ENCODE data around the gene KCNQ1. TPM values are rescaled to one million over a fixed set of nuclear protein-coding genes. Genes with fewer than 3 reads are reported as not detected.

Gene KCNQ1
- total and polyA plus RNA-seq, 2 donors (not counting 3 experiments of a cell fraction or from before 2014, with no cell fraction given) = 0.07 to 0.09 TPM

DNA sequence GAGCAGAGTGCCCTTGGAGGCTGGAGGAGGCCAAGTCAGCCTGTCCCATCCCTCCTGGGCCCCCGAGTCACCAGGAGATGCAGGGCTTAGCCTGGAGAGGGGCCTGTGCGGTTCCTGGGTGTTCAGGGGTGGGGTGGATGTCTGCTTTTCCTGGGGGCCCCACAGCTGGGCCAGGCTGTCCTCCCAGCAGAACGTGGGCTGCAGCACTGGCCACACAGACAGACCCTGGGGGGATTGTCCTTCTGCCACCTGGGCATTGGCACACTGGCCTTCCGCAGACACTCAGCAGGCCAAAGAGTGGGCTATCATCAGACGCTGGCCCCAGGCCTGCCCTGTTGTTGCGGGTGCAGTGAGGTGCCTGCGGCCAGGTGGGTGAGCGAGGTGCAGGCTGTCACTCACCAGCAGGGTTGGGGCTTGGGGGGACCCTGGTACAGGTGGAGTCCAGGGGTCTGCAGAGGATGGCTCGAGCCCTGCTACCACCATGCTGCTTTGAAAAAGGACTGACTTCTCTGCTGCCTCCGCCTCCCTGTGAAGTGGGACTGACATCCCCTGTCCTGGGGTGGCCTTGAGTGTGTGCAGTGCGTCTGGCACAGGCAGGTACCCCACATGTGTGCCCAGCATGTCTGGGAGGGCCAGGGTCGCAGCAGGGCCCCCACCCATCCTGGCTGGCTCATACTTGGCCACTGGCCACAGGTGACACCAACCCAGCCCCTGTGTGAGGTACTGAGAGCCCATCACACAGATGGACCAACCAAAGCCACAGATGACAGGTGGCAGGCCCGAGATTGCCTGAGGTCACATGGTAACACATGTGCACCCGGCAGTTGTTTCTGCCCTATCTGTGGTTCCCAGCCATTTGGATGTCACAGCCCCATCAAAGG lies 294.0 kb downstream of the KCNQ1 start:
- CTCF ChIA-PET = no interaction called here
- Histone ChIP-seq H3K9me3 (replicated peaks; ENCODE audit: control insufficient read depth, insufficient read depth, low read length) (no peaks in the 10 kb centered on the region), H3K4me3 (replicated peaks in 1 of 3; ENCODE audit: insufficient read depth in 1 of 3, low read depth in 1 of 3, low read length in 3 of 3) (no peak overlapping the region), H3K9me1 (replicated peaks; ENCODE audit: control insufficient read depth, extremely low read depth, insufficient read depth, low read length) (no peaks in the 10 kb centered on the region), H3K9ac (replicated peaks; ENCODE audit: extremely low read depth, insufficient read depth, low read length) (no peak overlapping the region), H3K4me1 (ENCODE audit: control insufficient read depth, extremely low read depth, insufficient read depth, low read length) (no peaks in the 10 kb centered on the region), H3K36me3 (ENCODE audit: control insufficient read depth in 2 of 2, extremely low read depth in 1 of 2, insufficient read depth in 2 of 2, low read length in 2 of 2) (no peaks in the 10 kb centered on the region), H2AFZ (ENCODE audit: low read depth, low read length) (no peak overlapping the region), H3K27ac (ENCODE audit: insufficient read depth, low read depth, low read length) (no peak overlapping the region), H3K4me2 (ENCODE audit: insufficient read depth, low read length) (no peak overlapping the region), H3K27me3 (ENCODE audit: control insufficient read depth in 2 of 2, insufficient read depth in 2 of 2, low read length in 2 of 2) (no peaks in the 10 kb centered on the region), H4K20me1 (replicated peaks; ENCODE audit: control insufficient read depth, extremely low read depth, insufficient read depth, low read length) (no peaks in the 10 kb centered on the region), H3K79me2 (ENCODE audit: control insufficient read depth, insufficient read depth, low read length) (no peaks in the 10 kb centered on the region)
- no peak for FAIRE-seq
- POLR2A ChIA-PET = no interaction called here
- BruUV-seq (replicated peaks) = no TSS peak
- DNase-seq (ENCODE audit: low read depth, low spot score) = no peak
- intact Hi-C loops (cut with micrococcal nuclease) = no loop called here
- TF ChIP-seq, protein P1, sequence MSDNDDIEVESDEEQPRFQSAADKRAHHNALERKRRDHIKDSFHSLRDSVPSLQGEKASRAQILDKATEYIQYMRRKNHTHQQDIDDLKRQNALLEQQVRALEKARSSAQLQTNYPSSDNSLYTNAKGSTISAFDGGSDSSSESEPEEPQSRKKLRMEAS (IDR thresholded peaks at IDR 0.05; ENCODE audit: insufficient read depth, insufficient read length) = no peak
- no peak for TF ChIP-seq POLR2AphosphoS5 (IDR thresholded peaks at IDR 0.05; ENCODE audit: insufficient read depth, low read depth, low read length)
- TF ChIP-seq MYC (IDR thresholded peaks at IDR 0.05; ENCODE audit: low read depth, low read length) = no peak
- TF ChIP-seq EZH2 (IDR thresholded peaks at IDR 0.05; ENCODE audit: borderline replicate concordance, low read depth, low read length, severe bottlenecking) = no peak
- no peak for TF ChIP-seq JUN (IDR thresholded peaks at IDR 0.05; ENCODE audit: borderline replicate concordance, insufficient read depth, insufficient read length, low read depth)
- no peak for TF ChIP-seq GATA2 (IDR thresholded peaks at IDR 0.05; ENCODE audit: insufficient read depth, insufficient read length, low read depth, low read length)
- TF ChIP-seq, protein P2, sequence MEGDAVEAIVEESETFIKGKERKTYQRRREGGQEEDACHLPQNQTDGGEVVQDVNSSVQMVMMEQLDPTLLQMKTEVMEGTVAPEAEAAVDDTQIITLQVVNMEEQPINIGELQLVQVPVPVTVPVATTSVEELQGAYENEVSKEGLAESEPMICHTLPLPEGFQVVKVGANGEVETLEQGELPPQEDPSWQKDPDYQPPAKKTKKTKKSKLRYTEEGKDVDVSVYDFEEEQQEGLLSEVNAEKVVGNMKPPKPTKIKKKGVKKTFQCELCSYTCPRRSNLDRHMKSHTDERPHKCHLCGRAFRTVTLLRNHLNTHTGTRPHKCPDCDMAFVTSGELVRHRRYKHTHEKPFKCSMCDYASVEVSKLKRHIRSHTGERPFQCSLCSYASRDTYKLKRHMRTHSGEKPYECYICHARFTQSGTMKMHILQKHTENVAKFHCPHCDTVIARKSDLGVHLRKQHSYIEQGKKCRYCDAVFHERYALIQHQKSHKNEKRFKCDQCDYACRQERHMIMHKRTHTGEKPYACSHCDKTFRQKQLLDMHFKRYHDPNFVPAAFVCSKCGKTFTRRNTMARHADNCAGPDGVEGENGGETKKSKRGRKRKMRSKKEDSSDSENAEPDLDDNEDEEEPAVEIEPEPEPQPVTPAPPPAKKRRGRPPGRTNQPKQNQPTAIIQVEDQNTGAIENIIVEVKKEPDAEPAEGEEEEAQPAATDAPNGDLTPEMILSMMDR (IDR thresholded peaks at IDR 0.05; ENCODE audit: extremely low read depth in 1 of 2, insufficient read depth in 1 of 2, low read depth in 1 of 2, low read length in 2 of 2) = no peak
- no peak for TF ChIP-seq POLR2A (IDR thresholded peaks at IDR 0.05; ENCODE audit: low read depth, low read length)
- no peak for TF ChIP-seq FOS (IDR thresholded peaks at IDR 0.05; ENCODE audit: borderline replicate concordance, insufficient read depth, low read length)
- dilution Hi-C loops (cut with MboI; ENCODE audit: extremely low pct_ligation_motif_present, low sequenced_read_pairs) = no loop called here
